ENCODE data around the gene CLN5. TPM values are rescaled to one million over a fixed set of nuclear protein-coding genes. Genes with fewer than 3 reads are reported as not detected.
"Not testable (repeated sequence)": the region's sequence is repeated elsewhere in the genome, so short reads cannot be mapped to it uniquely, and the experiment has no call there.

Gene CLN5
- total RNA-seq, 1 donor: 18.9 TPM

GRCh38 chr13:76993473-76993872 lies 1.6 kb downstream of the CLN5 start:
- Histone ChIP-seq H3K9me3 (ENCODE audit: low read depth, low read length) (no peaks in the 10 kb centered on the region), H3K27me3 (ENCODE audit: insufficient read depth, low read length) (peaks cover 2% of the 10 kb centered on the region), H3K4me3 (ENCODE audit: low read length) (no peak overlapping the region), H3K4me1 (ENCODE audit: insufficient read depth, low read length) (peaks cover 28% of the 10 kb centered on the region)

- no peak overlapping the region for H3K4me3 ChIP-seq (ENCODE audit: low read length)
- H3K27me3 ChIP-seq (ENCODE audit: insufficient read depth, low read length): no peaks in the 10 kb centered on the region
- peaks cover 28% of the 10 kb centered on the region for H3K4me1 ChIP-seq (ENCODE audit: insufficient read depth, low read length)
- H3K9me3 ChIP-seq (ENCODE audit: low read depth, low read length): no peaks in the 10 kb centered on the region
Observed at GRCh38 chr13:76994281-76994680, 2.4 kb downstream of the CLN5 start.

- Histone ChIP-seq H3K27me3 (ENCODE audit: insufficient read depth, low read length) (no peaks in the 10 kb centered on the region), H3K4me1 (ENCODE audit: insufficient read depth, low read length) (peaks cover 3% of the 10 kb centered on the region), H3K4me3 (ENCODE audit: low read length) (no peak overlapping the region), H3K9me3 (ENCODE audit: low read depth, low read length) (no peaks in the 10 kb centered on the region)
Observed at GRCh38 chr13:77000475-77000874, 8.6 kb downstream of the CLN5 start.

- H3K27me3 ChIP-seq (ENCODE audit: insufficient read depth, low read length): no peaks in the 10 kb centered on the region
- H3K9me3 ChIP-seq (ENCODE audit: low read depth, low read length): no peaks in the 10 kb centered on the region
- H3K4me3 ChIP-seq (ENCODE audit: low read length): no peak overlapping the region
- H3K4me1 ChIP-seq (ENCODE audit: insufficient read depth, low read length): peaks cover 3% of the 10 kb centered on the region
Observed at GRCh38 chr13:77001540-77001939, 9.7 kb downstream of the CLN5 start.

GRCh38 chr13:77001963-77002587 lies 10.2 kb downstream of the CLN5 start:
- no peaks in the 10 kb centered on the region for H3K27me3 ChIP-seq (ENCODE audit: insufficient read depth, low read length)

GRCh38 chr13:77002590-77003190 lies 10.8 kb downstream of the CLN5 start:
- Histone ChIP-seq H3K9me3 (ENCODE audit: low read depth, low read length) (no peaks in the 10 kb centered on the region), H3K4me1 (ENCODE audit: insufficient read depth, low read length) (peaks cover 3% of the 10 kb centered on the region), H3K27me3 (ENCODE audit: insufficient read depth, low read length) (no peaks in the 10 kb centered on the region), H3K4me3 (ENCODE audit: low read length) (no peak overlapping the region)

More at GRCh38 chr13:77001963-77002587, 10.2 kb downstream of the CLN5 start:
- peaks cover 3% of the 10 kb centered on the region for H3K4me1 ChIP-seq (ENCODE audit: insufficient read depth, low read length)
- no peaks in the 10 kb centered on the region for H3K9me3 ChIP-seq (ENCODE audit: low read depth, low read length)
- H3K4me3 ChIP-seq (ENCODE audit: low read length): no peak overlapping the region

- H3K27me3 ChIP-seq (ENCODE audit: insufficient read depth, low read length); H3K4me1 ChIP-seq (ENCODE audit: insufficient read depth, low read length); H3K4me3 ChIP-seq (ENCODE audit: low read length); H3K9me3 ChIP-seq (ENCODE audit: low read depth, low read length): not testable (repeated sequence)
Observed at GRCh38 chr13:77008337-77008736, 16.5 kb downstream of the CLN5 start.

- H3K27me3 ChIP-seq (ENCODE audit: insufficient read depth, low read length): no peaks in the 10 kb centered on the region
- H3K4me3 ChIP-seq (ENCODE audit: low read length): no peak overlapping the region
- no peaks in the 10 kb centered on the region for H3K9me3 ChIP-seq (ENCODE audit: low read depth, low read length)
- no peaks in the 10 kb centered on the region for H3K4me1 ChIP-seq (ENCODE audit: insufficient read depth, low read length)
Observed at GRCh38 chr13:77009011-77009410, 17.1 kb downstream of the CLN5 start.

- H3K4me1 ChIP-seq (ENCODE audit: insufficient read depth, low read length); H3K27me3 ChIP-seq (ENCODE audit: insufficient read depth, low read length); H3K9me3 ChIP-seq (ENCODE audit: low read depth, low read length); H3K4me3 ChIP-seq (ENCODE audit: low read length): not testable (repeated sequence)
Observed at GRCh38 chr13:77009719-77010118, 17.8 kb downstream of the CLN5 start.

- Histone ChIP-seq H3K4me3 (ENCODE audit: low read length) (no peak overlapping the region), H3K27me3 (ENCODE audit: insufficient read depth, low read length) (no peaks in the 10 kb centered on the region), H3K4me1 (ENCODE audit: insufficient read depth, low read length) (no peaks in the 10 kb centered on the region), H3K9me3 (ENCODE audit: low read depth, low read length) (no peaks in the 10 kb centered on the region)
Observed at GRCh38 chr13:77013853-77014542, 22.1 kb downstream of the CLN5 start.

- no peaks in the 10 kb centered on the region for H3K9me3 ChIP-seq (ENCODE audit: low read depth, low read length)
- no peaks in the 10 kb centered on the region for H3K27me3 ChIP-seq (ENCODE audit: insufficient read depth, low read length)
- peaks cover 3% of the 10 kb centered on the region for H3K4me1 ChIP-seq (ENCODE audit: insufficient read depth, low read length)
- no peak overlapping the region for H3K4me3 ChIP-seq (ENCODE audit: low read length)
Observed at GRCh38 chr13:77014906-77015685, 23.2 kb downstream of the CLN5 start.

GRCh38 chr13:77016251-77016812 lies 24.5 kb downstream of the CLN5 start:
- Histone ChIP-seq H3K9me3 (ENCODE audit: low read depth, low read length) (no peaks in the 10 kb centered on the region), H3K27me3 (ENCODE audit: insufficient read depth, low read length) (no peaks in the 10 kb centered on the region), H3K4me3 (ENCODE audit: low read length) (no peak overlapping the region), H3K4me1 (ENCODE audit: insufficient read depth, low read length) (peaks cover 10% of the 10 kb centered on the region)

- Histone ChIP-seq H3K9me3 (ENCODE audit: low read depth, low read length) (no peaks in the 10 kb centered on the region), H3K4me1 (ENCODE audit: insufficient read depth, low read length) (peaks cover 15% of the 10 kb centered on the region), H3K27me3 (ENCODE audit: insufficient read depth, low read length) (no peaks in the 10 kb centered on the region), H3K4me3 (ENCODE audit: low read length) (no peak overlapping the region)
Observed at GRCh38 chr13:77016888-77017623, 25.2 kb downstream of the CLN5 start.

GRCh38 chr13:77019756-77020155 lies 27.9 kb downstream of the CLN5 start:
- Histone ChIP-seq H3K27me3 (ENCODE audit: insufficient read depth, low read length) (no peaks in the 10 kb centered on the region), H3K4me1 (ENCODE audit: insufficient read depth, low read length) (peaks cover 33% of the 10 kb centered on the region), H3K4me3 (ENCODE audit: low read length) (no peak overlapping the region), H3K9me3 (ENCODE audit: low read depth, low read length) (no peaks in the 10 kb centered on the region)

Data from mononuclear cell (primary cell).